Pancreas (tissue), 10 donors: ENCODE data around the gene POMC. TPM values are rescaled to one million over a fixed set of nuclear protein-coding genes. Genes with fewer than 3 reads are reported as not detected.

ENCODE experiments used
- ATAC-seq, 4 donors: fragments of 200-7000 bp; cut with Tn5 transposase; one replicate each; pipeline versions ENCODE4 v1.8.0 to v1.9.1; 2020; ENCODE audit warnings: mild to moderate bottlenecking in 4 of 4, moderate library complexity in 4 of 4
- DNase-seq, 6 donors: peaks; one replicate each; pipeline ENCODE4 v3.0.0-alpha.2; 2020
- FAIRE-seq: peaks from 2 replicates; lab custom pipeline; 2012; peaks lifted over from hg19 to GRCh38; lab: Jason Lieb, UNC
- H3K27ac ChIP-seq, 4 donors: fragments of 200-600 bp; sonication (generic); 1 replicate in 3 of 4; 2 replicates in 1 of 4; pipeline versions ENCODE4 v1.5.0 to v1.8.0; 2020
- H3K27me3 ChIP-seq, 4 donors: fragments of 200-600 bp; one replicate each; pipeline ENCODE4 v1.8.0; 2021
- H3K36me3 ChIP-seq, 3 donors: fragments of 200-600 bp; sonication (generic) in 1 of 3; one replicate each; pipeline versions ENCODE4 v1.5.0 to v1.8.0; 2020 to 2021
- H3K4me1 ChIP-seq, 3 donors: fragments of 200-600 bp; one replicate each; pipeline ENCODE4 v1.8.0; 2021
- H3K4me3 ChIP-seq, 4 donors: fragments of 200-600 bp; sonication (generic) in 2 of 4; one replicate each; pipeline versions ENCODE4 v1.5.0 to v1.8.0; 2020 to 2021
- H3K9me3 ChIP-seq, 4 donors: fragments of 200-600 bp; one replicate each; pipeline ENCODE4 v1.8.0; 2021
- WGBS, 2 donors: extraction: QIAGEN DNeasy Blood & Tissue Kit; methylation state at CpG; one replicate each; pipeline ENCODE4 v1.1.7; 2013; 5-methylcytosine and 5-hydroxymethylcytosine counted together
- intact Hi-C, 3 donors: fragments of 100-400 bp; cut with DNase I; formaldehyde crosslinking; loops; one replicate each; pipeline versions ENCODE4 v1.11.1 to v1.14.2; 2022
- polyA plus RNA-seq, 2 donors: library from polyadenylated mRNA; stranded (reverse); fragments of 200-250 nt; gene quantifications; one replicate each; pipeline ENCODE4 v1.2.3, GENCODE V29; 2013
- total RNA-seq, 6 donors: library from RNA; stranded (reverse); fragmentation: NEBNext Ultra II Directional in 4 of 6; extraction: Animal tissue kit (Norgen Biotek cat#: 25700) in 4 of 6; gene quantifications; one replicate each; pipeline versions ENCODE4 v1.2.1 to v1.2.4, GENCODE V29; 2021 to 2023
- TF ChIP-seq, protein P1 (sequence below), 4 donors: fragments of 200-600 bp; sonication (generic) in 3 of 4; IDR thresholded peaks; one replicate each; pipeline versions ENCODE4 v1.5.0 to v1.8.0; 2021; ENCODE audit warnings: antibody characterized with exemption in 4 of 4
- donor health status: healthy with polysubstance abuse.
- donor health status: DM: no; HTN: no; CAD: no; lungs with moderate emphysema.
- donor health status: DM: no; HTN: no; CAD: no.
- donor health status: control.
- donor health status: control.
- donor health status: Bipolar disorder and iron deficiency.
- donor health status: DM: yes; HTN: yes; CAD: no.
- donor health status: DM: no; HTN: no; CAD: no.
- donor health status: DM: no; HTN: no; CAD: no.
- donor health status: DM: yes; HTN: yes; CAD: no.

Gene POMC
- total and polyA plus RNA-seq, 8 donors = 2.4 to 13.5 (median 6.3) TPM

- Histone ChIP-seq H3K4me1 (no peaks in the 10 kb centered on the region), H3K27ac (no peak overlapping the region), H3K4me3 (no peak overlapping the region), H3K9me3 (no peaks in the 10 kb centered on the region), H3K27me3 (no peaks in the 10 kb centered on the region), H3K36me3 (no peaks in the 10 kb centered on the region)
- FAIRE-seq = no peak
- TF ChIP-seq, protein P1, sequence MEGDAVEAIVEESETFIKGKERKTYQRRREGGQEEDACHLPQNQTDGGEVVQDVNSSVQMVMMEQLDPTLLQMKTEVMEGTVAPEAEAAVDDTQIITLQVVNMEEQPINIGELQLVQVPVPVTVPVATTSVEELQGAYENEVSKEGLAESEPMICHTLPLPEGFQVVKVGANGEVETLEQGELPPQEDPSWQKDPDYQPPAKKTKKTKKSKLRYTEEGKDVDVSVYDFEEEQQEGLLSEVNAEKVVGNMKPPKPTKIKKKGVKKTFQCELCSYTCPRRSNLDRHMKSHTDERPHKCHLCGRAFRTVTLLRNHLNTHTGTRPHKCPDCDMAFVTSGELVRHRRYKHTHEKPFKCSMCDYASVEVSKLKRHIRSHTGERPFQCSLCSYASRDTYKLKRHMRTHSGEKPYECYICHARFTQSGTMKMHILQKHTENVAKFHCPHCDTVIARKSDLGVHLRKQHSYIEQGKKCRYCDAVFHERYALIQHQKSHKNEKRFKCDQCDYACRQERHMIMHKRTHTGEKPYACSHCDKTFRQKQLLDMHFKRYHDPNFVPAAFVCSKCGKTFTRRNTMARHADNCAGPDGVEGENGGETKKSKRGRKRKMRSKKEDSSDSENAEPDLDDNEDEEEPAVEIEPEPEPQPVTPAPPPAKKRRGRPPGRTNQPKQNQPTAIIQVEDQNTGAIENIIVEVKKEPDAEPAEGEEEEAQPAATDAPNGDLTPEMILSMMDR (IDR thresholded peaks at IDR 0.05) = no peak
- ATAC-seq = no peak
- no peak for DNase-seq
- intact Hi-C loops = loop anchor here in 1 of 3 donors (10.0 kb wide), 1 partner anchor 51 kb away; no protein-coding TSS in a partner anchor
- WGBS, 2 donors = 87 to 91% methylated on average over 9 of the region's 9 CpGs
These were observed 53.0 kb downstream of the POMC start for GRCh38 chr2:25115249-25115883.

DNA sequence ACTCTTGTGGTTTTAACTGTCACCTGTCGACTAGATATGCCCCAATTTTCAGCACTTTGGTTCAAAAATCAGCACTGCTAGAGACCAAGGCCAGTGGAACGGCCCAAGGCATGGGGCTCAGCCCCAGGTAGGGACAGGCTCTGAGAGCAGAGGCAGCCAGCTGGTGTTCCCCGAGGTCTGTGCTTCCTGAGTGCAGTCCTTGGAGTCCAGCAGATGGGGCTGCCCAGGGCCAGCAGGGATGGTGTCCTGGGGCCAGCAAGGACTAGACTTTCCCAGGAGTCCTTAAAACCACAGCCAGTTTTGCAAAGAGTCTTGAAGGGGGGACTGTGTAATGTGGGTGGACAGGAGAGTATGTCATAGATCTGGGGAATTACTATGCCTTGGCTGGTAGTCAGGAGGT is 56.3 kb downstream of the POMC start:
- TF ChIP-seq, protein P1 (IDR thresholded peaks at IDR 0.05) = no peak
- intact Hi-C loops = loop anchor here in 1 of 3 donors (10.0 kb wide), 1 partner anchor 47 kb away; no protein-coding TSS in a partner anchor
- no peaks in the 10 kb centered on the region for H3K36me3 ChIP-seq
- DNase-seq (no peak), ATAC-seq (no peak), FAIRE-seq (no peak)
- H3K4me3 ChIP-seq = no peak overlapping the region
- WGBS, 2 donors = 81 to 86% methylated on average over 3 of the region's 3 CpGs
- H3K9me3 ChIP-seq = no peaks in the 10 kb centered on the region
- no peak overlapping the region for H3K27ac ChIP-seq
- H3K27me3 ChIP-seq = no peaks in the 10 kb centered on the region
- no peaks in the 10 kb centered on the region for H3K4me1 ChIP-seq

Other genes with a start within 250 kb of the POMC start
- gene ADCY3, start 248.3 kb downstream of the POMC start, total RNA-seq = 10 to 100 TPM in 3 of 6 donors, 1 to 10 TPM in 3; 4.7 to 19.0 (median 10.2) TPM
- gene ADCY3, start 248.3 kb downstream of the POMC start, polyA plus RNA-seq = 10 to 100 TPM in 1 of 2 donors, 1 to 10 TPM in 1; 9.1 to 29.4 TPM
- 1 to 10 TPM; 1.9 to 4.7 (median 3.2) TPM for gene DNAJC27, start 196.6 kb downstream of the POMC start, total RNA-seq
- gene DNAJC27, start 196.6 kb downstream of the POMC start, polyA plus RNA-seq = 1 to 10 TPM; 1.8 to 3.6 TPM
- under 1 TPM; 0.23 to 0.89 (median 0.42) TPM for gene EFR3B, start 126.5 kb downstream of the POMC start, total RNA-seq
- gene EFR3B, start 126.5 kb downstream of the POMC start, polyA plus RNA-seq = 1 to 10 TPM in 1 of 2 donors, under 1 TPM in 1; 0.46 to 1.0 TPM
- gene DNMT3A, start 173.3 kb upstream of the POMC start, total RNA-seq = 10 to 100 TPM; 13.7 to 30.9 (median 17.5) TPM
- gene DNMT3A, start 173.3 kb upstream of the POMC start, polyA plus RNA-seq = 10 to 100 TPM; 10.3 to 19.1 TPM